Ovary (tissue), 9 donors: ENCODE results near the gene COL4A1. TPM values are rescaled to one million over a fixed set of nuclear protein-coding genes. Genes with fewer than 3 reads are reported as not detected.
A peak's percentile ranks its signal among the peaks of the same experiment; 100 is the strongest.

Experiments
- DNase-seq, 5 donors: peaks; one replicate each; pipeline ENCODE4 v3.0.0-alpha.2; 2019 to 2020
- H3K27ac ChIP-seq, 2 donors: fragments of 200-600 bp; one replicate each; pipeline versions ENCODE4 v1.5.1 to v1.8.0; 2019 to 2022
- H3K27me3 ChIP-seq: fragments of 200-600 bp; one replicate; pipeline ENCODE4 v1.8.0; 2022
- H3K36me3 ChIP-seq: fragments of 200-600 bp; sonication (generic); one replicate; pipeline ENCODE4 v1.5.1; 2019
- H3K4me1 ChIP-seq: one replicate; pipeline ENCODE4 v1.8.1; 2013; ENCODE audit warnings: mild to moderate bottlenecking, moderate library complexity; ENCODE audit not compliant: insufficient read depth
- H3K4me3 ChIP-seq: fragments of 200-600 bp; sonication (generic); one replicate; pipeline ENCODE4 v1.5.1; 2017
- H3K9me3 ChIP-seq, 2 donors: fragments of 200-600 bp in 1 of 2; sonication (generic) in 1 of 2; one replicate each; pipeline versions ENCODE4 v1.5.1 to v1.8.1; 2013 to 2019; ENCODE audit warnings: mild to moderate bottlenecking in 1 of 2, moderate library complexity in 1 of 2
- CTCF ChIP-seq, 3 donors: fragments of 450-650 bp in 2 of 3; fragments of 200-600 bp in 1 of 3; IDR thresholded peaks; one replicate each; pipeline versions ENCODE4 v1.5.1 to v1.8.0; 2016 to 2022; ENCODE audit warnings: antibody characterized with exemption in 3 of 3, mild to moderate bottlenecking in 1 of 3
- EP300 ChIP-seq: sonication (generic); formaldehyde crosslinking; IDR thresholded peaks from one replicate; pipeline ENCODE4 v1.6.1; 2017; ENCODE audit warnings: antibody characterized with exemption
- POLR2A ChIP-seq: fragments of 450-650 bp; IDR thresholded peaks from one replicate; pipeline ENCODE4 v1.6.1; 2017; ENCODE audit warnings: antibody characterized with exemption, mild to moderate bottlenecking, moderate library complexity
- WGBS, 3 donors: extraction: QIAGEN DNeasy Blood & Tissue Kit in 1 of 3; methylation state at CpG; one replicate each; pipeline versions ENCODE4 v1.1.5 to v1.1.7; 2013 to 2017; 5-methylcytosine and 5-hydroxymethylcytosine counted together
- intact Hi-C, 4 donors: fragments of 100-400 bp; cut with DNase I; formaldehyde crosslinking; loops; one replicate each; pipeline versions ENCODE4 v1.11.0 to v1.15.1; 2022 to 2023
- polyA plus RNA-seq, 2 donors: library from polyadenylated mRNA; stranded (reverse); fragments of 200-250 nt in 1 of 2; fragments of 350-450 nt in 1 of 2; fragmentation: Illumina TruSeq in 1 of 2; extraction: RNeasy Lipid Tissue Mini Kit (QIAGEN cat#74804) in 1 of 2; gene quantifications; one replicate each; pipeline ENCODE4 v1.2.3, GENCODE V29; 2013 to 2014
- total RNA-seq, 7 donors: library from RNA; depleted of rRNA in 2 of 7; stranded (reverse); fragments of >200 nt in 2 of 7; fragmentation: NEBNext Ultra II Directional in 3 of 7; extraction: Animal tissue kit (Norgen Biotek cat#: 25700) in 3 of 7; gene quantifications; one replicate each; pipeline versions ENCODE4 v1.1.0 to v1.2.4, GENCODE V29; 2016 to 2023
- donor health status: DM: no; HTN: no; CAD: no; lungs with moderate emphysema.
- donor health status: DM: no; HTN: no; CAD: no.
- donor health status: Bipolar disorder and iron deficiency.
- donor health status: DM: yes; HTN: yes; CAD: no.
- donor health status: DM: no; HTN: no; CAD: no.
- donor health status: DM: yes; HTN: yes; CAD: no.

COL4A1 gene
- total and polyA plus RNA-seq, 9 donors, result 42.3 to 421 (median 87.5) TPM

GRCh38 chr13:110126391-110126961 is 180.5 kb downstream of the COL4A1 start:
- no peaks in the 10 kb centered on the region for H3K27me3 ChIP-seq
- intact Hi-C loops, result no loop called here
- TF ChIP-seq CTCF (IDR thresholded peaks at IDR 0.05) (no peak), POLR2A (no peak), EP300 (no peak)
- no peaks in the 10 kb centered on the region for H3K9me3 ChIP-seq
- peak overlapping the region; percentile 20 to 21 for H3K27ac ChIP-seq
- H3K4me1 ChIP-seq, result peaks cover 6% of the 10 kb centered on the region
- H3K36me3 ChIP-seq, result no peaks in the 10 kb centered on the region
- no peak overlapping the region for H3K4me3 ChIP-seq
- peak in 3 of 5 donors; percentile 37 to 57 (median 40) for DNase-seq
- WGBS, 3 donors, result 5 to 7% (median 6%) methylated on average over 12 of the region's 12 CpGs

- Histone ChIP-seq H3K4me3 (no peak overlapping the region), H3K27ac (peak overlapping the region in 1 of 2 donors; percentile 20), H3K27me3 (no peaks in the 10 kb centered on the region), H3K9me3 (no peaks in the 10 kb centered on the region), H3K4me1 (peaks cover 6% of the 10 kb centered on the region), H3K36me3 (no peaks in the 10 kb centered on the region)
- TF ChIP-seq EP300 (no peak), CTCF (IDR thresholded peaks at IDR 0.05) (no peak), POLR2A (no peak)
- intact Hi-C loops, result no loop called here
- 94 to 96% (median 95%) methylated on average over 10 of the region's 10 CpGs for WGBS, 3 donors
- DNase-seq, result no peak
These were observed 181.2 kb downstream of the COL4A1 start for GRCh38 chr13:110125613-110126272.

DNA sequence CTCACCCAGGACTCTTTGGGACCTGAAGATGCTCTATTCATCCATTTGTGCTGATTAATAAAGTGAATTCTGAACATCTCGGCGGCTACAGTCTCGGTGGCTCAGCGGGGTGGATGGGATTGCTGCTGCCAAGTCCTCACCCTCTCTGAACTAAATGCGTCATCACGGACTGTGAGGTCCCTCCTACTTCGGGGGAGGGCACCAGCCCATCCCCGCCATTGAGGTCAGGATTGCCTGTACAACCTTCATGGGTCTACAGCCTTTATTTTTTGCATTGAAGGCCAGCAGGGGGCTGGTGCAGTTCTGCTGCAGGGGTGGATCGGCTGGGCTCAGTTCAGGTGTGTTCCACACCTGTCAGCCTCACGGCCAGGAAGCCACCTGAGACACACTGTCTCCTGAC is 181.8 kb downstream of the COL4A1 start:
- no peak overlapping the region for H3K4me3 ChIP-seq
- no peak for DNase-seq
- TF ChIP-seq CTCF (IDR thresholded peaks at IDR 0.05), result no peak
- H3K27ac ChIP-seq, result no peak overlapping the region
- peaks cover 6% of the 10 kb centered on the region for H3K4me1 ChIP-seq
- WGBS, 3 donors, result 91 to 95% (median 94%) methylated on average over 10 of the region's 10 CpGs
- H3K27me3 ChIP-seq, result no peaks in the 10 kb centered on the region
- intact Hi-C loops, result no loop called here
- H3K9me3 ChIP-seq, result no peaks in the 10 kb centered on the region
- no peaks in the 10 kb centered on the region for H3K36me3 ChIP-seq

GRCh38 chr13:110124201-110124940 is 182.6 kb downstream of the COL4A1 start:
- intact Hi-C loops, result no loop called here
- H3K36me3 ChIP-seq, result no peaks in the 10 kb centered on the region

More at GRCh38 chr13:110124201-110124940, 182.6 kb downstream of the COL4A1 start:
- H3K4me1 ChIP-seq, result peaks cover 6% of the 10 kb centered on the region
- no peaks in the 10 kb centered on the region for H3K27me3 ChIP-seq
- TF ChIP-seq CTCF (IDR thresholded peaks at IDR 0.05) (no peak), POLR2A (no peak), EP300 (no peak)
- H3K27ac ChIP-seq, result no peak overlapping the region
- H3K4me3 ChIP-seq, result no peak overlapping the region
- no peaks in the 10 kb centered on the region for H3K9me3 ChIP-seq
- no peak for DNase-seq
- 91 to 94% (median 92%) methylated on average over 14 of the region's 14 CpGs for WGBS, 3 donors
